ENCODE measurements around the gene FRS2.
"Not testable (repeated sequence)": the region's sequence is repeated elsewhere in the genome, so short reads cannot be mapped to it uniquely, and the experiment has no call there.

Gene FRS2

DNA sequence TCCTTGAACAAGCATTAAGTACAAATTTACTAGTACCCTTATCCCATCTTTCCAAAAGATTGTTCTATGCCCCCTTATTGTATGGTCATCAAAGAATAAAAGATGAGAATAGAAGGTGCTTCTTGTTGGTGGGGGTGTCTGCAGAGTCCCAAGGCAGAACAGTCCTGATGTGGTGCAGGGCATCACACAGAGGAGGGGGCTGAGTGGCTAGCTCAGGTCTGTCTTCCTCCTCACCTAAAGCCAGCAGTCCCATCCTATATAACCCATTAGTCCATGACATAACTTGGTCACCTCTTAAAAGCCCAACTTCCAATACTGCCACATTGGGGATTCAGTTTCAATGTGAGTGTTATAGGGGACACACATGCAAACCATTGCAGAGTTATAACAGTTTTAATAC, 130.6 kb downstream of the FRS2 start:
- TF ChIP-seq, protein P1, sequence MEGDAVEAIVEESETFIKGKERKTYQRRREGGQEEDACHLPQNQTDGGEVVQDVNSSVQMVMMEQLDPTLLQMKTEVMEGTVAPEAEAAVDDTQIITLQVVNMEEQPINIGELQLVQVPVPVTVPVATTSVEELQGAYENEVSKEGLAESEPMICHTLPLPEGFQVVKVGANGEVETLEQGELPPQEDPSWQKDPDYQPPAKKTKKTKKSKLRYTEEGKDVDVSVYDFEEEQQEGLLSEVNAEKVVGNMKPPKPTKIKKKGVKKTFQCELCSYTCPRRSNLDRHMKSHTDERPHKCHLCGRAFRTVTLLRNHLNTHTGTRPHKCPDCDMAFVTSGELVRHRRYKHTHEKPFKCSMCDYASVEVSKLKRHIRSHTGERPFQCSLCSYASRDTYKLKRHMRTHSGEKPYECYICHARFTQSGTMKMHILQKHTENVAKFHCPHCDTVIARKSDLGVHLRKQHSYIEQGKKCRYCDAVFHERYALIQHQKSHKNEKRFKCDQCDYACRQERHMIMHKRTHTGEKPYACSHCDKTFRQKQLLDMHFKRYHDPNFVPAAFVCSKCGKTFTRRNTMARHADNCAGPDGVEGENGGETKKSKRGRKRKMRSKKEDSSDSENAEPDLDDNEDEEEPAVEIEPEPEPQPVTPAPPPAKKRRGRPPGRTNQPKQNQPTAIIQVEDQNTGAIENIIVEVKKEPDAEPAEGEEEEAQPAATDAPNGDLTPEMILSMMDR (conservative IDR thresholded peaks at IDR 0.05; ENCODE audit: low read depth, low read length) = no peak
- H3K4me3 ChIP-seq (ENCODE audit: low read depth, low read length) = no peak overlapping the region
- no peak for DNase-seq (ENCODE audit: low read depth)

DNA sequence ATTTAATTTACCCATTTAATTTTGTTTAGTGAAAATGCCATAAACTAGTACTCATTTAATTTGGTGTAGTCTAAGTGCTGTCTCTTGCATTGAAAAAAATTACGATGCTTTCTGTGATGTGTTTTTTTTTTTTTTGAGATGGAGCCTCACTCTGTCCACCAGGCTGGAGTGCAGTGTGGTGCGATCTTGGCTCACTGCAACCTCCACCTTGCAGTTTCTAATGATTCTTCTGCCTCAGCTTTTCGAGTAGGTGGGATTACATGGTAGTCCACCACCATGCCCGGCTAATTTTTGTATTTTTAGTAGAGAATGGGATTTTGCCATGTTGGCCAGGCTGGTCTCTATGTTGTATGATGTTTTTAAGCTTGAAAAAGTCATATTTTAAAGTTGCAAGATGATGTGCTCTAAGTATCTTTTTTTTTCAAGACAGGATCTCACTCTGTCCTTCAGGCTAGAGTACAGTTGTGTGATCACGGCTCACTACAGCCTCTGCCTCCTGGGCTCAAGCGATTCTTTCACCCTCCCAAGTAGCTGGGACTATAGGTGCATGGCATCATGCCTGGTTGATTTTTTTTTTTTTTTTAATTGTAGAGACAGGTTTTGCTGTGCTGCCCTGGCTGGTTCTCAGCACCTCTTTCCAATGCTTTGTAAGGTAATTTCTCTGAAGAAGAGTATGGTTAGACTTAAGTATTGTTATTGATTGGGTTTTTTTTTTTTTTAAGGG, 131.9 kb downstream of the FRS2 start:
- H3K4me3 ChIP-seq (ENCODE audit: low read depth, low read length) = no peak overlapping the region
- DNase-seq (ENCODE audit: low read depth) = no peak
- TF ChIP-seq, protein P1 (conservative IDR thresholded peaks at IDR 0.05; ENCODE audit: low read depth, low read length) = no peak

DNA sequence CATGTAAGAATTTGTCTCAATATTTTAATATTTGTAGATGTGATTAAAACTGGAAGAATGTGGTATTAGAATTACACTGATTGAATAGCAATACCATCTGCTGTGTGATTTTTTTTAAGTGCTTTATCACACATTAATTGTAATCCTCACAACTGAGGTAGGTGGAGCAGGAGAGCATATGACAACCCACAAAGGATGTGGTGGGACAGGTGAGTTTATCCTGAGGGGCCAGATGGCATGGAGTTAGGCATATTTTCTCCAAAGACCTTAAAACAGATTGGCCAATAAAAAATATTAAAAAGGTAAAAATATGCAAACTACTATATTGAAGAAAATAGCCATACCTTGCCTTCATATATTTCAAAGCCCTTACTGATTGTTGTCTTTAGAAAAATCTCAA, 132.8 kb downstream of the FRS2 start:
- DNase-seq (ENCODE audit: low read depth) = no peak
- no peak overlapping the region for H3K4me3 ChIP-seq (ENCODE audit: low read depth, low read length)
- TF ChIP-seq, protein P1 (conservative IDR thresholded peaks at IDR 0.05; ENCODE audit: low read depth, low read length) = peak; percentile 20

DNA sequence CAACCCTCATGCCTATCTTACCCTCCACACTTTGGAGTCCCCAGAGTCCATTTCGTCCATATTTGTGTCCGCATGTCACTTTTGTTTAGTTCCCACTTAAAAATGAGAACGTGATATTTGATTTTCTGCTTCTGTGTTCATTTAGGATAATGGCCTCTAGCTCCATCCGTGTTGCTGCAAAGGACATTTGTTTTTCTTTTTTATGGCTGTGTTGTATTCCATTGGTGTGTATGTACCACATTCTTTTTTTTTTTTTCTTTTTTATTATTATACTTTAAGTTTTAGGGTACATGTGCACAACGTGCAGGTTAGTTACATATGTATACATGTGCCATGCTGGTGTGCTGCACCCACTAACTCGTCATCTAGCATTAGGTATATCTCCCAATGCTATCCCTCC, 133.4 kb downstream of the FRS2 start:
- not testable (repeated sequence) for DNase-seq (ENCODE audit: low read depth); H3K4me3 ChIP-seq (ENCODE audit: low read depth, low read length)

DNA sequence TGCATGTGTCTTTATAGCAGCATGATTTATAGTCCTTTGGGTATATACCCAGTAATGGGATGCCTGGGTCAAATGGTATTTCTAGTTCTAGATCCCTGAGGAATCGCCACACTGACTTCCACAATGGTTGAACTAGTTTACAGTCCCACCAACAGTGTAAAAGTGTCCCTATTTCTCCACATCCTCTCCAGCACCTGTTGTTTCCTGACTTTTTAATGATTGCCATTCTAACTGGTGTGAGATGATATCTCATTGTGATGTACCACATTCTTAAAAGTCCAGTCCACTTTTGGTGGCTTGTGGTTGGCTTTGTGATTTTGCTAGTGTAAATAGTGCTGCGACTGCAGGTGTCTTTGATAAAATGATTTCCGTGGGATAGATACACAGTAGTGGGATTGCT, 134.1 kb downstream of the FRS2 start:
- DNase-seq (ENCODE audit: low read depth); H3K4me3 ChIP-seq (ENCODE audit: low read depth, low read length): not testable (repeated sequence)

DNA sequence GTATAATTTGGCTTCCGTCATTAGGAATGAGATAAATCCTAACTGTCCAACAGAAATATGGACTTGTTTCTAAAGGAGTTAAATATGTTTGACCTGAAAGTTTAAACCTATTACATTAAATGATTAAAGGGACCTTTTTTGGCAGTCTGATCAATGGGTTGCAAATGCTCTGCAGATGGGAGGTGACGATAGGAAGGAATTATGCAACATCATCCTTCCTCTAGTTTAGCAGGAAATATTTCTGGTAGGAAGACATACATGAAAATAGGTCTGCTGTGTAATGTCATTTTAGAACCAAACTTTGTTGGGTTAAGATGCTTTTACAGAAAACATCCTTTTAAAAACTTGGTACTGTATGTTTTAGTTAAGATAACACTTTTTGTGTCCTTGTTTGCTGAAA, 137.9 kb downstream of the FRS2 start:
- no peak overlapping the region for H3K4me3 ChIP-seq (ENCODE audit: low read depth, low read length)
- TF ChIP-seq, protein P1 (conservative IDR thresholded peaks at IDR 0.05; ENCODE audit: low read depth, low read length) = no peak
- peak; percentile 23 for DNase-seq (ENCODE audit: low read depth)

DNA sequence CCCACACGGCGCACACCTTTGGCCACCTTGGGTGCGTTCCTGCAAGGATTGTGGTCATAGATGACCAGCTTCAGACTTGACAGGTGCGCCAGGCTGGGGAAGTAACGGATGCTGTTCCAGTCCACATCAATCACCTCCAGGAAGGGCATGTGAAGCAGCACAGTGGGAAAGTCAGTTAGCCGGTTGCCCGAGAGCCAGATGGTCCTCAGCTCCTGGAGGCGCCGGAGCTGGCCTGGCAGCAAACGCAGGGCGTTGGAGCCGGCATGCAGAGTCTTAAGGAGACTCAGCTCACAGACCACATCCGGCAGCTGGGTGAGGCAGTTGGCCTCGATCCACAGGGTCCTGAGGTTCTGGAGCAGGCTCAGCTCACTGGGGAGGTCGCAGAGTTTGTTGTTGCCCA, 139.9 kb downstream of the FRS2 start:
- TF ChIP-seq, protein P1 (conservative IDR thresholded peaks at IDR 0.05; ENCODE audit: low read depth, low read length) = no peak
- H3K4me3 ChIP-seq (ENCODE audit: low read depth, low read length) = no peak overlapping the region
- no peak for DNase-seq (ENCODE audit: low read depth)

DNA sequence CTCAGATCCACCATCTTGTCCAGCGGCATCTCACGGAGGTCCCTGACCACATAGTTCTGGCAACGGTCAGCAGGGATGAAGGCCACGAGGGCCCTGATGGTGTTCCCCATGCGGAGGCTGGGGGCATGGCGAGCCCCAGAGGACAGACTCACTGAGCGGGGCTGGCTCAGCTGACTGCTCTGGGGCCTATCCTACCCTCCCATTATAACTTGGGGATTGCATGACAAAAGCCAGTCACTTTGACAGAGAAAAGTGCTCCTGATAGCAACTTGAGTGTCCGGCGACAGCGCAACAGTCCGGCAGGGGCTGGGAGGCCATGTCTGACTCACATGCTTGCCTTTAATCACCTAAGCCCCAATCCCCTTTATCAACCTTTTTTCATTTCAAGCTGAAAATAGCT, 140.5 kb downstream of the FRS2 start, which contains the start of gene LRRC10:
Gene LRRC10 (minus strand): TSS at position 179 of the 400 bp plus-strand sequence. CDS start 69 bp downstream, at position 110.
- TF ChIP-seq, protein P1 (conservative IDR thresholded peaks at IDR 0.05; ENCODE audit: low read depth, low read length) = no peak
- H3K4me3 ChIP-seq (ENCODE audit: low read depth, low read length) = no peak within 1 kb of the TSS
- DNase-seq (ENCODE audit: low read depth) = no peak
